Ectodermal cell (in vitro differentiated cells): ENCODE measurements around the gene NEK9.
A peak's percentile ranks its signal among the peaks of the same experiment; 100 is the strongest.

Experiments
- H3K27ac ChIP-seq: 2 replicates; pipeline ENCODE4 v1.7.0; 2013; ENCODE audit warnings: mild to moderate bottlenecking, low read depth, low read length; ENCODE audit not compliant: insufficient read depth, poor library complexity, severe bottlenecking
- H3K27me3 ChIP-seq: 2 replicates; pipeline ENCODE4 v1.7.0; 2013; ENCODE audit warnings: mild to moderate bottlenecking, low read length; ENCODE audit not compliant: insufficient read depth, control insufficient read depth, poor library complexity, severe bottlenecking
- H3K36me3 ChIP-seq: one replicate; pipeline ENCODE4 v1.7.0; 2013; ENCODE audit warnings: low read length; ENCODE audit not compliant: control insufficient read depth, insufficient read depth
- H3K4me1 ChIP-seq: one replicate; pipeline ENCODE4 v1.7.0; 2013; ENCODE audit warnings: low read length; ENCODE audit not compliant: control insufficient read depth, insufficient read depth
- H3K4me3 ChIP-seq: 2 replicates; pipeline ENCODE4 v1.7.0; 2013; ENCODE audit warnings: low read depth, low read length, control low read depth; ENCODE audit not compliant: insufficient read depth
- H3K9me3 ChIP-seq: 2 replicates; pipeline ENCODE4 v1.7.0; 2013; ENCODE audit warnings: mild to moderate bottlenecking, low read length, moderate library complexity; ENCODE audit not compliant: control insufficient read depth
- WGBS, 2 experiments: methylation state at CpG; one replicate each; pipeline ENCODE4 v1.1.7; 2013; ENCODE audit warnings: missing lambda C conversion rate in 2 of 2; 5-methylcytosine and 5-hydroxymethylcytosine counted together

The NEK9 gene

DNA sequence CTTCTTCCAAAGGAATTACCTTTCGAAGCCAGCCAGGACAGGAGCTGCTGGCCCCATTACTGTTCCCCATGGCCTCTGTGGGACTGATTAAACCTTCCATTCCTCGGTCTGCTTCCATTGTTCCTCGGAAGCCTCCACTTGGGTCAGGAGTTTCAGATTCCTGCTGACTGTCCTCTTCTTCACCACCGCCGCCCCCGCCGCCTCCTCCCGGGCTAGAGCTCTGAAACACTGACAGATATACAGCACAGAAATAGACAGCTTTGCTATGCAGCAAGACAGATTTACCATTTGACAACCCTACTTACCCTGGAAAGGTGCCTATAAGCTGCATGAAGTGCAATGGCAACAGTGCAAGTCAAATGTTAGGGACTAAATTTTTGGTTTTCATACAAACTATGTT is 35.6 kb downstream of the NEK9 start:
- Histone ChIP-seq H3K36me3 (peaks cover 36% of the 10 kb centered on the region), H3K4me3 (no peak overlapping the region), H3K27ac (peak overlapping the region; percentile 19), H3K9me3 (no peaks in the 10 kb centered on the region), H3K4me1 (no peaks in the 10 kb centered on the region), H3K27me3 (no peaks in the 10 kb centered on the region)
- WGBS, 2 experiments: 62 to 72% methylated on average over 8 of the region's 8 CpGs

DNA sequence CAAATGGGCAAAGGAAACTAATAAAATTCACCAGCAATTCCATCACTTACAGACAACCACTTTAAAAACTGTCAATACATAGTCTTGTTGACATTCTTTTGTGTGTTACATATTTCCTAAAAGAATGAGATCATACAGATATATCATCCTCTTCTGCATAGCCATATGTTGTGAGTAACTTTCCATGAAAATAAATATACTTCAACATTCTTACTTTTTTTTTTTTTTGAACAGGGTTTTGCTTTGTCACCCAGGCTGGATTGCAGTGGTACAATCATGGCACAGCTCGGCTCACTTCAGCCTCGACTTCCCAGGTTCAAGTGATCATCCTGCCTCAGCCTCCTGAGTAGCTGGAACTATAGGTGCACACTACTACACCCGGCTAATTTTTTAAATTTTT is 36.5 kb downstream of the NEK9 start:
- 92 to 95% methylated on average over 3 of the region's 3 CpGs for WGBS, 2 experiments
- peaks cover 33% of the 10 kb centered on the region for H3K36me3 ChIP-seq
- no peak overlapping the region for H3K27ac ChIP-seq
- no peak overlapping the region for H3K4me3 ChIP-seq
- H3K27me3 ChIP-seq: no peaks in the 10 kb centered on the region
- no peaks in the 10 kb centered on the region for H3K9me3 ChIP-seq
- H3K4me1 ChIP-seq: no peaks in the 10 kb centered on the region

- no peak overlapping the region for H3K27ac ChIP-seq
- no peak overlapping the region for H3K4me3 ChIP-seq
- peaks cover 32% of the 10 kb centered on the region for H3K36me3 ChIP-seq
- no peaks in the 10 kb centered on the region for H3K27me3 ChIP-seq
- H3K4me1 ChIP-seq: no peaks in the 10 kb centered on the region
- WGBS, 2 experiments: 77 to 83% methylated on average over 7 of the region's 7 CpGs
- no peaks in the 10 kb centered on the region for H3K9me3 ChIP-seq
These were observed 38.1 kb downstream of the NEK9 start for GRCh38 chr14:75088566-75089373.

DNA sequence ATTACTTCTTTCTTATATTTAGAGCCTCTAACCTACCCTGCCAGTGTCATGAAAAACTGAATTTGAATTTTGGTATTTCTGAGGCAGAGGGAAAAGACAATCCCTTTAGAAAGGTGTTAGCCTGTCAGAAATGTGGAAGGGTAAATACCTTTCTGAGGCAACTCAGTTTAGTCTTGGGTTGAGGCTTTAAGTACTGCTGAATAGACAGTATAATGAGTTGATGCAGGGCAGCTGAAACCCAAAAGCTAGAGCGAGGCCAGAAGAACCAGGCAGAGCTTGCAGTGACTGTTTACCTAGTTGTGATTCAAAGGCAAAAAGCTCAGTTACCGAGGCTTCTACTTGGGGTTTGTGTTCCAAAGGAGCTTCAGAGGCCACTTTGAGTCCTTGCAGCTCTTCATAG is 38.7 kb downstream of the NEK9 start:
- Histone ChIP-seq H3K27ac (no peak overlapping the region), H3K36me3 (peaks cover 30% of the 10 kb centered on the region), H3K4me3 (no peak overlapping the region), H3K4me1 (no peaks in the 10 kb centered on the region), H3K9me3 (no peaks in the 10 kb centered on the region), H3K27me3 (no peaks in the 10 kb centered on the region)
- 87 to 92% methylated on average over 2 of the region's 2 CpGs for WGBS, 2 experiments

- Histone ChIP-seq H3K4me3 (no peak overlapping the region), H3K27me3 (no peaks in the 10 kb centered on the region), H3K27ac (no peak overlapping the region), H3K9me3 (no peaks in the 10 kb centered on the region), H3K4me1 (no peaks in the 10 kb centered on the region), H3K36me3 (peaks cover 30% of the 10 kb centered on the region)
- 93 to 97% methylated on average over 5 of the region's 5 CpGs for WGBS, 2 experiments
These were observed 42.3 kb downstream of the NEK9 start for GRCh38 chr14:75084513-75084912.

DNA sequence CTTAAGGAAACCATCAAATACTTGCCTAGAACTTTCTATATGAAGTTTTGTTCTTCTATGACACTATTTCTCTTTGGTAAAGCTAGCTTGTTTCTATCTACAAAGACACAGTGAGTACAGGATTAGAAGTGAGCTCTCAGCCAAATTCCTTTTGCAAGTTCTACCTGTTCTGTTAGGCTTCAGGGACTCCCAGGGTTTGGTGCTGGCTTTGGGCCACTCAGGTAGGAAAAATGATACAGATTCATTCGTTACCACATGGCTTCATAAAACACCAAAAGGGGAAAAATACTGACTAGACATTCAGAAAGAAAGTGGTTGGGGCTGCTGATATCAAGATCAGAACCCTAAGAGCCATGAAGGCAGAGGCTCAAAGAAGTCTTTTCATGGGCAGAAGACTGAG is 43.6 kb downstream of the NEK9 start:
- WGBS, 2 experiments: 95 to 100% methylated on average over 1 of the region's 1 CpG
- no peaks in the 10 kb centered on the region for H3K9me3 ChIP-seq
- H3K27ac ChIP-seq: no peak overlapping the region
- H3K4me1 ChIP-seq: no peaks in the 10 kb centered on the region
- H3K36me3 ChIP-seq: peaks cover 30% of the 10 kb centered on the region
- no peak overlapping the region for H3K4me3 ChIP-seq
- no peaks in the 10 kb centered on the region for H3K27me3 ChIP-seq

DNA sequence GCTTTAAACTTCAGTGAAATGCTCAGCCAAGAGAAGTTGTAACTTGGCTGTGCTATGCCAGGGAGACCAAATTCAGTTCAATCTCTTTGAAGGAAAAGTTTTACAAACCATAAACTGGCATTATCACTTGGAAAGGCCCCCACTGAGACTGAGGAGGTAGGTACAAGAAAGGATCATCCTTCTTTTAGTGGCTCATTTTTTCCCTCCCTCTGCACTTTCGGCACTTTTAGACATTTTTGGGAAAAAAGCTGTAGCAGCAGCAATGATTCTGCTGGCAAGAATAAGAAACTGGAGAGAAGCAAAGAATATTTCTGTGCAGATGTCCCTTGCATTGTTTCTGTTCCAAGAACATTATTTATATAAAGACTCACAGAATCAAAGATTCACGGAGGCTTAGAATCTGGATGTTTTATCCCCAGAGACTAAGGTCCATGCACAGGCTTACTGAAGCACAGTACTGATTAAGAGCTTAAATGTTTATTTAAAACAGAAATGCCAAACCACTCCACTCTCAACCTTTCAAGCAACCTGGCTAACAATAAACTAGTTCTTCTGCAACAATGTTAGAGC is 45.1 kb downstream of the NEK9 start:
- H3K27ac ChIP-seq: no peak overlapping the region
- H3K36me3 ChIP-seq: peaks cover 20% of the 10 kb centered on the region
- H3K4me3 ChIP-seq: no peak overlapping the region
- no peaks in the 10 kb centered on the region for H3K4me1 ChIP-seq
- no peaks in the 10 kb centered on the region for H3K9me3 ChIP-seq
- H3K27me3 ChIP-seq: no peaks in the 10 kb centered on the region
- WGBS, 2 experiments: 91 to 93% methylated on average over 2 of the region's 2 CpGs

DNA sequence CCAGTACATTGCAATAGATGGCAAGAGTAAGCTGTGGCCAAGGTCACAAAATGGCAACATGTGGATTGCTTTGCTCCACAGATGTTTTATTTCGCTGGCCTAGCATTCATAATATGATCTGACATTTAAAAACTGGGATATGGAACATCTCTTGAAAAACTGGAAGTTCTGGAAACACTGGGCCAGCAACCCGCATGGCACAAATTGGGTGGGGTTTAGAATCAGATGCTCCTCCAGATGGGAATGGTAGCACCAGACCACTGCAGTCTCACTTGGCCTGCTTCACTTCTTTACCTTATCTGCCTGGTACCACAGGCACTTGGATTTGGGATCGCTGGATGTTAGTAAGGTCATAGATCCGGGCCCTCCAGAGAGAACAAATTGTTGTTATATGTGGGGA is 47.3 kb downstream of the NEK9 start:
- no peak overlapping the region for H3K27ac ChIP-seq
- no peak overlapping the region for H3K4me3 ChIP-seq
- 94 to 99% methylated on average over 4 of the region's 4 CpGs for WGBS, 2 experiments
- no peaks in the 10 kb centered on the region for H3K9me3 ChIP-seq
- H3K36me3 ChIP-seq: peaks cover 9% of the 10 kb centered on the region
- H3K27me3 ChIP-seq: no peaks in the 10 kb centered on the region
- H3K4me1 ChIP-seq: no peaks in the 10 kb centered on the region

GRCh38 chr14:75077794-75078193 is 49.1 kb downstream of the NEK9 start:
- H3K4me3 ChIP-seq: no peak overlapping the region
- no peak overlapping the region for H3K27ac ChIP-seq
- H3K27me3 ChIP-seq: no peaks in the 10 kb centered on the region
- H3K36me3 ChIP-seq: no peaks in the 10 kb centered on the region
- no peaks in the 10 kb centered on the region for H3K9me3 ChIP-seq
- H3K4me1 ChIP-seq: no peaks in the 10 kb centered on the region

- Histone ChIP-seq H3K9me3 (no peaks in the 10 kb centered on the region), H3K4me1 (peaks cover 4% of the 10 kb centered on the region), H3K36me3 (no peaks in the 10 kb centered on the region), H3K4me3 (no peak overlapping the region), H3K27ac (no peak overlapping the region), H3K27me3 (peaks cover 4% of the 10 kb centered on the region)
- WGBS, 2 experiments: 95% methylated on average over 9 of the region's 9 CpGs
These were observed 56.5 kb downstream of the NEK9 start for GRCh38 chr14:75070383-75070782.
